Measurements from ENCODE around the gene DNAAF8. TPM values are rescaled to one million over a fixed set of nuclear protein-coding genes. Genes with fewer than 3 reads are reported as not detected.
"Not testable (repeated sequence)": the region's sequence is repeated elsewhere in the genome, so short reads cannot be mapped to it uniquely, and the experiment has no call there.

Gene DNAAF8
- total RNA-seq, 1 donor from 2014 or later = 0.96 TPM

GRCh38 chr16:4737545-4737944 is 3.2 kb downstream of the DNAAF8 start:
- Mint-ChIP-seq H3K36me3 (ENCODE audit: low read depth) (no peaks in the 10 kb centered on the region), H3K27ac (ENCODE audit: unreplicated experiment) (no peak overlapping the region)

GRCh38 chr16:4738370-4738769 is 4.0 kb downstream of the DNAAF8 start:
- not testable (repeated sequence) for H3K27me3 Mint-ChIP-seq (ENCODE audit: low read depth); H3K9me3 Mint-ChIP-seq; DNase-seq (ENCODE audit: low read depth, low spot score); H3K36me3 Mint-ChIP-seq (ENCODE audit: low read depth)
- Mint-ChIP-seq H3K27ac (ENCODE audit: unreplicated experiment) (peak overlapping the region; percentile 96), H3K4me3 (peak overlapping the region; percentile 35), H3K4me1 (peaks cover 15% of the 10 kb centered on the region)

More at GRCh38 chr16:4737545-4737944, 3.2 kb downstream of the DNAAF8 start:
- H3K27me3 Mint-ChIP-seq (ENCODE audit: low read depth) = peaks cover 2% of the 10 kb centered on the region
- H3K4me1 Mint-ChIP-seq = peaks cover 21% of the 10 kb centered on the region
- DNase-seq (ENCODE audit: low read depth, low spot score) = no peak
- TF ChIP-seq, protein P1, sequence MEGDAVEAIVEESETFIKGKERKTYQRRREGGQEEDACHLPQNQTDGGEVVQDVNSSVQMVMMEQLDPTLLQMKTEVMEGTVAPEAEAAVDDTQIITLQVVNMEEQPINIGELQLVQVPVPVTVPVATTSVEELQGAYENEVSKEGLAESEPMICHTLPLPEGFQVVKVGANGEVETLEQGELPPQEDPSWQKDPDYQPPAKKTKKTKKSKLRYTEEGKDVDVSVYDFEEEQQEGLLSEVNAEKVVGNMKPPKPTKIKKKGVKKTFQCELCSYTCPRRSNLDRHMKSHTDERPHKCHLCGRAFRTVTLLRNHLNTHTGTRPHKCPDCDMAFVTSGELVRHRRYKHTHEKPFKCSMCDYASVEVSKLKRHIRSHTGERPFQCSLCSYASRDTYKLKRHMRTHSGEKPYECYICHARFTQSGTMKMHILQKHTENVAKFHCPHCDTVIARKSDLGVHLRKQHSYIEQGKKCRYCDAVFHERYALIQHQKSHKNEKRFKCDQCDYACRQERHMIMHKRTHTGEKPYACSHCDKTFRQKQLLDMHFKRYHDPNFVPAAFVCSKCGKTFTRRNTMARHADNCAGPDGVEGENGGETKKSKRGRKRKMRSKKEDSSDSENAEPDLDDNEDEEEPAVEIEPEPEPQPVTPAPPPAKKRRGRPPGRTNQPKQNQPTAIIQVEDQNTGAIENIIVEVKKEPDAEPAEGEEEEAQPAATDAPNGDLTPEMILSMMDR (conservative IDR thresholded peaks at IDR 0.05) = no peak
- no peak overlapping the region for H3K4me3 Mint-ChIP-seq
- no peaks in the 10 kb centered on the region for H3K9me3 Mint-ChIP-seq

DNA sequence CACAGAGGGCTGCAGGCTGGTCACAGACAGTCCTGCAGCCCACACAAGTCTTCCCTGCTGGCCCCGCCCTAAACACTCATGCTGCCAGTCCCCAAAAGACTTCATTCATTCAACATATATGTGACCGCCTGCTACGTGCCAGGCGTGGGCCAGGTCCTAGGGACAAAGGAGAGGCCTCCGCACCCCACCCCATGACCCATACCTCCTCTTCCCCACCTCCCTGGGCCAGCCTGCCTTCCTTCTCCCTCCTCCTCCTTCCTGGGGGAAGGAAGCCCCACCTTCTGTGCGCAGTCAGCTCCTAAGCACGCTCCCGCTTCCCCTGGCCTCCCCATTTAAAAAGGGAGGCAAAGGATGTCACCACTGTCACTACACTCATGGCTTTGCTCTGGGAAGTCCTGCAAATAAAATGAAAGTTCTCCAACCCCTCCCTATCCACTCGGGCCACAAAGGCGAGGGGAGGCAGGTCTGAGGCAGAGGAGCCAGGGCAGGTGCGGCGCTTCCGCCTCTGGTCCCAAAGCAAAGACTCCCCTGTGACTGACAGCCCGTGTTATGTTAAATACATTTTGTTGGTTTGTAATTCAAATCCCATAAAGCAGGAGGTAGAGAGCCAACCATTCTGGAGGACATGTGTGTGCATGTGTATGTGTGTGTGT is 9.0 kb downstream of the DNAAF8 start:
- TF ChIP-seq, protein P1 (conservative IDR thresholded peaks at IDR 0.05) = no peak
- DNase-seq (ENCODE audit: low read depth, low spot score) = no peak

GRCh38 chr16:4744555-4745273 is 10.4 kb downstream of the DNAAF8 start:
- H3K4me1 Mint-ChIP-seq = no peaks in the 10 kb centered on the region
- H3K4me3 Mint-ChIP-seq = no peak overlapping the region
- peaks cover 2% of the 10 kb centered on the region for H3K27me3 Mint-ChIP-seq (ENCODE audit: low read depth)
- TF ChIP-seq, protein P1 (conservative IDR thresholded peaks at IDR 0.05) = no peak
- no peaks in the 10 kb centered on the region for H3K9me3 Mint-ChIP-seq
- no peaks in the 10 kb centered on the region for H3K36me3 Mint-ChIP-seq (ENCODE audit: low read depth)
- no peak overlapping the region for H3K27ac Mint-ChIP-seq (ENCODE audit: unreplicated experiment)
- no peak for DNase-seq (ENCODE audit: low read depth, low spot score)

More for the DNA sequence above, 9.0 kb downstream of the DNAAF8 start:
- H3K36me3 Mint-ChIP-seq (ENCODE audit: low read depth) = no peaks in the 10 kb centered on the region
- no peaks in the 10 kb centered on the region for H3K4me1 Mint-ChIP-seq
- peak overlapping the region; percentile 43 for H3K27ac Mint-ChIP-seq (ENCODE audit: unreplicated experiment)
- peaks cover 2% of the 10 kb centered on the region for H3K27me3 Mint-ChIP-seq (ENCODE audit: low read depth)
- no peak overlapping the region for H3K4me3 Mint-ChIP-seq
- no peaks in the 10 kb centered on the region for H3K9me3 Mint-ChIP-seq

DNA sequence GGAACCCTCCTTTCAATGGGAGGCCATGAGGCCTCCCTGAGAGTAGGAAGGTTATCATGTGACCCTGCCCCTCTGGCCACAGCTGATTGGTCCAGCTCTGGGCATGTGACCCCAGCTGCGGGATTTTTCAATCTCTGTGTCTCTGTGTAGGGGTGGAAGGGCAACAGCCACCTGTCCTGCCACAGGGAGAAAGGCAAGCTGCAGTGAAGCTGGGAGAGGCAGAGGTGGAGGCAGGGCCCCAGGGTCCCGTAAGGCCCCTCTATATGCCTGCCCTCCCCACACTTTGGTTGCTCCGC is 10.9 kb downstream of the DNAAF8 start:
- no peak overlapping the region for H3K27ac Mint-ChIP-seq (ENCODE audit: unreplicated experiment)
- H3K27me3 Mint-ChIP-seq (ENCODE audit: low read depth) = peaks cover 2% of the 10 kb centered on the region
- DNase-seq (ENCODE audit: low read depth, low spot score) = no peak
- no peaks in the 10 kb centered on the region for H3K9me3 Mint-ChIP-seq
- no peak overlapping the region for H3K4me3 Mint-ChIP-seq
- no peaks in the 10 kb centered on the region for H3K4me1 Mint-ChIP-seq
- no peaks in the 10 kb centered on the region for H3K36me3 Mint-ChIP-seq (ENCODE audit: low read depth)
- TF ChIP-seq, protein P1 (conservative IDR thresholded peaks at IDR 0.05) = no peak

GRCh38 chr16:4746215-4746614 is 11.9 kb downstream of the DNAAF8 start:
- H3K36me3 Mint-ChIP-seq (ENCODE audit: low read depth) = no peaks in the 10 kb centered on the region
- H3K27me3 Mint-ChIP-seq (ENCODE audit: low read depth) = peaks cover 2% of the 10 kb centered on the region
- TF ChIP-seq, protein P1 (conservative IDR thresholded peaks at IDR 0.05) = no peak
- no peaks in the 10 kb centered on the region for H3K9me3 Mint-ChIP-seq
- no peak overlapping the region for H3K27ac Mint-ChIP-seq (ENCODE audit: unreplicated experiment)
- no peak for DNase-seq (ENCODE audit: low read depth, low spot score)
- no peak overlapping the region for H3K4me3 Mint-ChIP-seq
- H3K4me1 Mint-ChIP-seq = no peaks in the 10 kb centered on the region

Measured in neural crest cell (in vitro differentiated cells).